ENCODE data around the gene URI1. TPM values are rescaled to one million over a fixed set of nuclear protein-coding genes. Genes with fewer than 3 reads are reported as not detected.
"Not testable (repeated sequence)": the region's sequence is repeated elsewhere in the genome, so short reads cannot be mapped to it uniquely, and the experiment has no call there.

The URI1 gene
- total RNA-seq, 4 donors from 2014 or later = 28.1 to 146 (median 48.0) TPM

GRCh38 chr19:29904017-29904416, 38.0 kb upstream of the URI1 start:
- Histone ChIP-seq H3K27me3 (peaks cover 4% of the 10 kb centered on the region), H3K4me1 (no peaks in the 10 kb centered on the region), H3K9me3 (no peaks in the 10 kb centered on the region), H3K36me3 (no peaks in the 10 kb centered on the region), H3K27ac (no peak overlapping the region), H3K4me3 (no peak overlapping the region)
- intact Hi-C loops (cut with DNase I; ENCODE audit: low total_unique reads) (no loop called here), in situ Hi-C loops (cut with MboI; ENCODE audit: low pct_ligation_motif_present in 1 of 4, low pct_unique_long_range_greater_than_20kb in 1 of 4, low sequenced_read_pairs in 3 of 4) (no loop called here)
- WGBS, 2 donors (ENCODE audit: low coverage in 1 of 2) = 60 to 75% methylated on average over 1 to 2 of the region's 2 CpGs
- TF ChIP-seq POLR2AphosphoS5 (IDR thresholded peaks at IDR 0.05) = no peak
- no peak for TF ChIP-seq POLR2A (IDR thresholded peaks at IDR 0.05)
- TF ChIP-seq CTCF (IDR thresholded peaks at IDR 0.05) = no peak
- TF ChIP-seq EP300 (IDR thresholded peaks at IDR 0.05; ENCODE audit: low read depth) = no peak
- no peak for DNase-seq

GRCh38 chr19:29908963-29909944, 32.8 kb upstream of the URI1 start:
- no peaks in the 10 kb centered on the region for H3K9me3 ChIP-seq
- H3K4me1 ChIP-seq = no peaks in the 10 kb centered on the region
- intact Hi-C loops (cut with DNase I; ENCODE audit: low total_unique reads) = no loop called here
- TF ChIP-seq EP300 (IDR thresholded peaks at IDR 0.05; ENCODE audit: low read depth) (no peak), POLR2AphosphoS5 (IDR thresholded peaks at IDR 0.05) (no peak), CTCF (IDR thresholded peaks at IDR 0.05) (no peak), POLR2A (IDR thresholded peaks at IDR 0.05) (no peak)
- no peaks in the 10 kb centered on the region for H3K36me3 ChIP-seq
- DNase-seq = no peak
- in situ Hi-C loops (cut with MboI; ENCODE audit: low pct_ligation_motif_present in 1 of 4, low pct_unique_long_range_greater_than_20kb in 1 of 4, low sequenced_read_pairs in 3 of 4) = no loop called here
- H3K27me3 ChIP-seq = no peaks in the 10 kb centered on the region
- WGBS, 2 donors (ENCODE audit: low coverage in 1 of 2) = 70 to 79% methylated on average over 16 to 18 of the region's 18 CpGs
- no peak overlapping the region for H3K4me3 ChIP-seq
- no peak overlapping the region for H3K27ac ChIP-seq

GRCh38 chr19:29914933-29915332, 27.1 kb upstream of the URI1 start:
- intact Hi-C loops (cut with DNase I; ENCODE audit: low total_unique reads) = no loop called here
- no peak for DNase-seq
- in situ Hi-C loops (cut with MboI; ENCODE audit: low pct_ligation_motif_present in 1 of 4, low pct_unique_long_range_greater_than_20kb in 1 of 4, low sequenced_read_pairs in 3 of 4) = no loop called here
- WGBS, 2 donors (ENCODE audit: low coverage in 1 of 2) = 30 to 40% methylated on average over 3 of the region's 3 CpGs
- H3K36me3 ChIP-seq = no peaks in the 10 kb centered on the region
- no peak overlapping the region for H3K27ac ChIP-seq
- TF ChIP-seq CTCF (IDR thresholded peaks at IDR 0.05) = no peak
- no peak for TF ChIP-seq POLR2A (IDR thresholded peaks at IDR 0.05)
- no peak for TF ChIP-seq POLR2AphosphoS5 (IDR thresholded peaks at IDR 0.05)
- H3K4me3 ChIP-seq = no peak overlapping the region
- no peaks in the 10 kb centered on the region for H3K27me3 ChIP-seq
- no peaks in the 10 kb centered on the region for H3K9me3 ChIP-seq
- H3K4me1 ChIP-seq = no peaks in the 10 kb centered on the region

GRCh38 chr19:29915832-29916231, 26.2 kb upstream of the URI1 start:
- H3K9me3 ChIP-seq; H3K4me1 ChIP-seq; in situ Hi-C loops (cut with MboI; ENCODE audit: low pct_ligation_motif_present in 1 of 4, low pct_unique_long_range_greater_than_20kb in 1 of 4, low sequenced_read_pairs in 3 of 4); H3K4me3 ChIP-seq; H3K27me3 ChIP-seq; H3K36me3 ChIP-seq; DNase-seq; H3K27ac ChIP-seq; intact Hi-C loops (cut with DNase I; ENCODE audit: low total_unique reads): not testable (repeated sequence)
- WGBS, 2 donors (ENCODE audit: low coverage in 1 of 2) = 29 to 53% methylated on average over 1 to 2 of the region's 2 CpGs
